ENCODE data around the gene GDI1. TPM values are rescaled to one million over a fixed set of nuclear protein-coding genes. Genes with fewer than 3 reads are reported as not detected.

Gene GDI1
- total and polyA plus RNA-seq, 10 of the 15 experiments (the other 5 are each of a cell fraction or from before 2014, with no cell fraction given), result 0.92 to 102 (median 49.6) TPM

- TF ChIP-seq NKRF (conservative IDR thresholded peaks at IDR 0.05) (peak; percentile 27; the same call in 1 of the 2 replicates), BACH1 (IDR thresholded peaks at IDR 0.05; ENCODE audit: borderline replicate concordance) (peak; percentile 54; the same call in 1 of the 2 replicates), PML (IDR thresholded peaks at IDR 0.05; ENCODE audit: low read length) (peak; percentile 99)
Measured at GRCh38 chrX:154397888-154398667, 38.9 kb upstream of the GDI1 start, which contains the start of gene RPL10 (continued).

GRCh38 chrX:154398668-154399526 lies 38.1 kb upstream of the GDI1 start:
- peak; percentile 13 for FAIRE-seq
- peak; percentile 7; the same call in 1 of the 2 replicates for TF ChIP-seq YY1 (IDR thresholded peaks at IDR 0.05; ENCODE audit: low read depth, low read length)
- TF ChIP-seq SMC3 (IDR thresholded peaks at IDR 0.05; ENCODE audit: borderline replicate concordance, low read length), result 0 out of 2 replicates have a peak, but pooled peaks have one; percentile 19
- peak; percentile 75 for TF ChIP-seq POLR2A (IDR thresholded peaks at IDR 0.05; ENCODE audit: low read depth, low read length)
- TF ChIP-seq SPI1 (IDR thresholded peaks at IDR 0.05; ENCODE audit: borderline replicate concordance, insufficient read depth, low read depth, low read length), result no peak
- TF ChIP-seq IRF4 (IDR thresholded peaks at IDR 0.05; ENCODE audit: low read depth, low read length), result no peak
- TF ChIP-seq PML (IDR thresholded peaks at IDR 0.05; ENCODE audit: low read length), result peak; percentile 45; the same call in 1 of the 2 replicates
- TF ChIP-seq, protein P1, sequence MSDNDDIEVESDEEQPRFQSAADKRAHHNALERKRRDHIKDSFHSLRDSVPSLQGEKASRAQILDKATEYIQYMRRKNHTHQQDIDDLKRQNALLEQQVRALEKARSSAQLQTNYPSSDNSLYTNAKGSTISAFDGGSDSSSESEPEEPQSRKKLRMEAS (IDR thresholded peaks at IDR 0.05; ENCODE audit: low read depth, low read length), result peak; percentile 70; the same call in 1 of the 2 replicates
- peak; percentile 8; the same call in 1 of the 2 replicates for TF ChIP-seq FOXM1 (IDR thresholded peaks at IDR 0.05; ENCODE audit: low read depth, low read length)
- TF ChIP-seq, protein P2, sequence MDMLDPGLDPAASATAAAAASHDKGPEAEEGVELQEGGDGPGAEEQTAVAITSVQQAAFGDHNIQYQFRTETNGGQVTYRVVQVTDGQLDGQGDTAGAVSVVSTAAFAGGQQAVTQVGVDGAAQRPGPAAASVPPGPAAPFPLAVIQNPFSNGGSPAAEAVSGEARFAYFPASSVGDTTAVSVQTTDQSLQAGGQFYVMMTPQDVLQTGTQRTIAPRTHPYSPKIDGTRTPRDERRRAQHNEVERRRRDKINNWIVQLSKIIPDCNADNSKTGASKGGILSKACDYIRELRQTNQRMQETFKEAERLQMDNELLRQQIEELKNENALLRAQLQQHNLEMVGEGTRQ (IDR thresholded peaks at IDR 0.05; ENCODE audit: borderline replicate concordance, low read depth, low read length), result peak; percentile 37
- 0 out of 2 replicates have a peak, but pooled peaks have one; percentile 7 for TF ChIP-seq GATAD2B (conservative IDR thresholded peaks at IDR 0.05; ENCODE audit: low read depth)
- TF ChIP-seq BHLHE40 (IDR thresholded peaks at IDR 0.05; ENCODE audit: borderline replicate concordance in 1 of 2, low read depth in 2 of 2, low read length in 1 of 2), result peak; percentile 82 to 86; a peak in 3 of 4 replicates
- 0 out of 2 replicates have a peak, but pooled peaks have one; percentile 13 for TF ChIP-seq RAD21 (IDR thresholded peaks at IDR 0.05; ENCODE audit: insufficient read depth, low read depth, low read length)

More at GRCh38 chrX:154398668-154399526, 38.1 kb upstream of the GDI1 start:
- Histone ChIP-seq H3K27me3 (replicated peaks in 1 of 2; ENCODE audit: control insufficient read depth in 2 of 2, insufficient read depth in 2 of 2, low read length in 1 of 2) (no peaks in the 10 kb centered on the region), H3K9me3 (replicated peaks; ENCODE audit: control insufficient read depth, insufficient read depth, low read length) (no peaks in the 10 kb centered on the region; the same call in 2 of the 3 replicates), H3K27ac (ENCODE audit: control insufficient read depth, insufficient read depth) (peak overlapping the region; percentile 97), H3K4me1 (ENCODE audit: control insufficient read depth, insufficient read depth, low read length) (peaks cover 3% of the 10 kb centered on the region; the same call in 1 of the 2 replicates), H3K4me2 (ENCODE audit: control insufficient read depth, insufficient read depth) (peak overlapping the region; percentile 82), H4K20me1 (ENCODE audit: control insufficient read depth, insufficient read depth) (peaks cover 5% of the 10 kb centered on the region; the same call in 1 of the 2 replicates), H2AFZ (ENCODE audit: control insufficient read depth, low read depth, low read length) (no peak overlapping the region), H3K36me3 (ENCODE audit: control insufficient read depth in 2 of 2, insufficient read depth in 2 of 2, low read length in 1 of 2) (peaks cover 10 to 12% of the 10 kb centered on the region in 2 experiments), H3K79me2 (ENCODE audit: control insufficient read depth, insufficient read depth, low read length) (peaks cover 29% of the 10 kb centered on the region), H3K4me3 (peak overlapping the region; percentile 73), H3K9ac (ENCODE audit: control insufficient read depth, insufficient read depth, low read length) (peak overlapping the region; percentile 99)
- RAD21 ChIA-PET (ENCODE audit: unreplicated experiment), result interaction anchor here (1.0 to 2.1 kb wide), 5 partner anchors 12 to 128 kb away, joined by 3 to 7 read pairs (median 5); partner anchors contain the start of gene SLC10A3
- in situ Hi-C loops (cut with MboI), result no loop called here
- intact Hi-C loops (cut with micrococcal nuclease; ENCODE audit: unreplicated experiment), result loop anchor here (5.0 kb wide), 1 partner anchor 38 kb away; the partner anchor contains the start of gene GDI1
- SMC1A ChIA-PET (ENCODE audit: uncharacterized antibody, unreplicated experiment), result interaction anchor here (0.7 to 2.5 kb wide), 4 partner anchors 13 to 128 kb away, joined by 4 to 7 read pairs (median 6); partner anchors contain the start of gene FLNA
- POLR2A ChIA-PET, result interaction anchor here (0.6 to 3.8 kb wide), 11 partner anchors 10 to 129 kb away, joined by 3 to 22 read pairs (median 3); partner anchors contain the start of genes ATP6AP1, DNASE1L1, EMD and FAM3A
- 26% methylated on average over 49 of the region's 49 CpGs for WGBS (ENCODE audit: insufficient coverage, insufficient replicate concordance, low lambda C conversion rate, missing lambda C conversion rate)
- CTCF ChIA-PET, result interaction anchor here (1.2 to 3.0 kb wide), 6 partner anchors 12 to 135 kb away, joined by 5 to 23 read pairs (median 10); partner anchors contain the start of genes FLNA and TAFAZZIN
- ATAC-seq (peak; percentile 56), DNase-seq (ENCODE audit: low read depth, low spot score) (no peak)
- BruUV-seq (replicated peaks), result TSS peak; percentile 90
